NK-92 (cell line): ENCODE measurements around the gene CHD9.

Experiments
- DNase-seq: peaks from one replicate; lab custom pipeline; 2025; ENCODE audit not compliant: unreplicated experiment; lab: John Stamatoyannopoulos, UW

CHD9 gene

GRCh38 chr16:53356478-53357207 lies 301.9 kb downstream of the CHD9 start:
- DNase-seq = no peak

GRCh38 chr16:53357208-53357586 lies 302.4 kb downstream of the CHD9 start:
- DNase-seq = no peak

- DNase-seq = no peak
Observed at GRCh38 chr16:53357955-53358354, 303.2 kb downstream of the CHD9 start.

- no peak for DNase-seq
Observed at GRCh38 chr16:53358884-53359283, 304.1 kb downstream of the CHD9 start.

GRCh38 chr16:53369921-53370320 lies 315.1 kb downstream of the CHD9 start:
- DNase-seq = no peak

GRCh38 chr16:53370827-53371226 lies 316.0 kb downstream of the CHD9 start:
- DNase-seq = no peak

GRCh38 chr16:53372992-53373871 lies 318.4 kb downstream of the CHD9 start:
- no peak for DNase-seq

- DNase-seq = no peak
Observed at GRCh38 chr16:53374800-53375199, 320.0 kb downstream of the CHD9 start.

- DNase-seq = no peak
Observed at GRCh38 chr16:53378138-53378537, 323.3 kb downstream of the CHD9 start.
